Measurements from ENCODE around the gene NRG3. TPM values are rescaled to one million over a fixed set of nuclear protein-coding genes. Genes with fewer than 3 reads are reported as not detected.

NRG3 gene
- total and polyA plus RNA-seq, 2 donors (not counting 1 experiment from before 2014, with no cell fraction given) = 0.06 TPM; not detected in 1

DNA sequence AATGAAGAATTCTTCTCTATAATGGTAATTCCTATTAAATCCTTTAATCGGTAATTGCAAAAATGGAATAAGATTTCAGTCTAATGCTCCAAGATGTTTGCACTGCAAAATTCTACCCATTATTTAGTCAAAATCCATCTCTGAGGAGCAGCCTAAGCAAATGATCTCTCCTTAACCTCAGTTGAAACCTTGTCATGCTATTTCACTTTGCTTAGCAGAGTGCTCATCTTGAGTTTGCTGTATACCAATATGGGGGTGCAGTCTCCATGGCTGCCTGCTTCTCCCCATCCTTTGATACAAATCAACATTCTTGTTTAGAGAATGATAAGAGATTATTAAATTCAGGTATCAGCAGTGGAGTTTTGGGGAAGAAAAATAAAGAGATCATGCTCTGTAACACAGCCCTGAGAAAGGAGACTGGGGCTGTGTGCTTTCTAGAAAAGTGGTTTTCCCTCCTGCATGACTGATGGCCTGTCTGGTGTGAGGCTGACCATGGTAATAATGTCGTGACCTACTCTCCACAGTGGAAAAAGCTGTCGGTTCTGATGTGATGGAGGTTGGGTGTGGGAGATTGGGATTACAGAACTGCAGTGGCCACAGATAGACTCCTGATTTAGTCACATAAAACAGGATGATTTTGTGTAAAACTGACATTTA is 982.1 kb downstream of the NRG3 start:
- H3K27ac ChIP-seq (ENCODE audit: low read length in 2 of 2) = no peak overlapping the region
- H3K36me3 ChIP-seq (replicated peaks in 1 of 2; ENCODE audit: control extremely low read depth in 1 of 2, control insufficient read depth in 1 of 2, extremely low read depth in 1 of 2, insufficient read depth in 2 of 2, low read length in 1 of 2) = no peaks in the 10 kb centered on the region
- TF ChIP-seq, protein P1, sequence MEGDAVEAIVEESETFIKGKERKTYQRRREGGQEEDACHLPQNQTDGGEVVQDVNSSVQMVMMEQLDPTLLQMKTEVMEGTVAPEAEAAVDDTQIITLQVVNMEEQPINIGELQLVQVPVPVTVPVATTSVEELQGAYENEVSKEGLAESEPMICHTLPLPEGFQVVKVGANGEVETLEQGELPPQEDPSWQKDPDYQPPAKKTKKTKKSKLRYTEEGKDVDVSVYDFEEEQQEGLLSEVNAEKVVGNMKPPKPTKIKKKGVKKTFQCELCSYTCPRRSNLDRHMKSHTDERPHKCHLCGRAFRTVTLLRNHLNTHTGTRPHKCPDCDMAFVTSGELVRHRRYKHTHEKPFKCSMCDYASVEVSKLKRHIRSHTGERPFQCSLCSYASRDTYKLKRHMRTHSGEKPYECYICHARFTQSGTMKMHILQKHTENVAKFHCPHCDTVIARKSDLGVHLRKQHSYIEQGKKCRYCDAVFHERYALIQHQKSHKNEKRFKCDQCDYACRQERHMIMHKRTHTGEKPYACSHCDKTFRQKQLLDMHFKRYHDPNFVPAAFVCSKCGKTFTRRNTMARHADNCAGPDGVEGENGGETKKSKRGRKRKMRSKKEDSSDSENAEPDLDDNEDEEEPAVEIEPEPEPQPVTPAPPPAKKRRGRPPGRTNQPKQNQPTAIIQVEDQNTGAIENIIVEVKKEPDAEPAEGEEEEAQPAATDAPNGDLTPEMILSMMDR (IDR thresholded peaks at IDR 0.05) = no peak
- H3K4me3 ChIP-seq (ENCODE audit: control extremely low read depth in 1 of 5, extremely low read depth in 1 of 5, insufficient read depth in 1 of 5, low read depth in 2 of 5, low read length in 4 of 5) = no peak overlapping the region
- no peak for DNase-seq
- H3K4me1 Mint-ChIP-seq = no peaks in the 10 kb centered on the region
- H3K27me3 Mint-ChIP-seq = no peaks in the 10 kb centered on the region
- no peaks in the 10 kb centered on the region for H3K79me2 ChIP-seq (ENCODE audit: control insufficient read depth, insufficient read depth, low read length)
- no peaks in the 10 kb centered on the region for H3K4me1 ChIP-seq (ENCODE audit: control insufficient read depth in 2 of 2, insufficient read depth in 2 of 2, low read length in 2 of 2)
- ATAC-seq (ENCODE audit: low read depth) = no peak
- H3K27me3 ChIP-seq (replicated peaks in 1 of 4; ENCODE audit: control extremely low read depth in 1 of 4, control insufficient read depth in 3 of 4, insufficient read depth in 4 of 4, low read length in 3 of 4) = no peaks in the 10 kb centered on the region
- peaks cover 0 to 1% (median 0%) of the 10 kb centered on the region in 3 donors for H3K9me3 ChIP-seq (ENCODE audit: control extremely low read depth in 1 of 3, control insufficient read depth in 2 of 3, insufficient read depth in 1 of 3, low read length in 2 of 3)
- H3K9me3 Mint-ChIP-seq (ENCODE audit: insufficient read depth) = peaks cover 6% of the 10 kb centered on the region
- H3K4me3 Mint-ChIP-seq = no peak overlapping the region
- H3K27ac Mint-ChIP-seq = no peak overlapping the region
- WGBS (ENCODE audit: insufficient coverage) = no CpG with 5 or more reads among the region's 3 CpGs
- intact Hi-C loops (cut with micrococcal nuclease) = no loop called here
- CTCF ChIA-PET = no interaction called here
- no peak overlapping the region for H2AFZ ChIP-seq (ENCODE audit: insufficient read depth, low read depth, low read length, poor library complexity, severe bottlenecking)
- H4K20me1 ChIP-seq (ENCODE audit: control insufficient read depth, insufficient read depth, low read length, poor library complexity, severe bottlenecking) = no peaks in the 10 kb centered on the region
- H3K9ac ChIP-seq (ENCODE audit: low read length) = no peak overlapping the region
- no peak overlapping the region for H3K4me2 ChIP-seq (replicated peaks; ENCODE audit: low read depth, low read length, poor library complexity, severe bottlenecking)
- POLR2A ChIA-PET = no interaction called here

DNA sequence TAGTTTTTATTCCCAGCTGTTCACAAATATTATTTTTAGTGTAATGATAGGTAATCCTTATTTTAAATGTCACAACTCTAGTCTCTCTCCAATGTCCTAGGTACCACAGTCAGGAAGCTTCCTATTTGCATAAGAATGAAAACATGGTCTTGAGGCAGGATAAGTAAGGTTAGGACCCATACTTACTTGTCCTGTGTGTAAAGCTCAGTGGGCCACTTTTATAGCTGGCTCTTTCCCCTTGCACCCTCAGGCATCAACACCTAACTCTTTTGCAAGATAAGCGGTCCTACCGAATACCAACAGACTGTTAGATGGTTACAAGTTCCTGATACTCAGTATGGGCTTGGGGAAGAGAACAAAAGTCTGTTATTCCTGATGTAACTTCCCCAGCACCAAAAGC is 986.9 kb downstream of the NRG3 start:
- ChIA-PET CTCF (no interaction called here), POLR2A (no interaction called here)
- Histone ChIP-seq H3K27me3 (replicated peaks in 1 of 4; ENCODE audit: control extremely low read depth in 1 of 4, control insufficient read depth in 3 of 4, insufficient read depth in 4 of 4, low read length in 3 of 4) (no peaks in the 10 kb centered on the region), H2AFZ (ENCODE audit: insufficient read depth, low read depth, low read length, poor library complexity, severe bottlenecking) (no peak overlapping the region), H3K27ac (ENCODE audit: low read length in 2 of 2) (no peak overlapping the region), H3K9ac (ENCODE audit: low read length) (no peak overlapping the region), H4K20me1 (ENCODE audit: control insufficient read depth, insufficient read depth, low read length, poor library complexity, severe bottlenecking) (no peaks in the 10 kb centered on the region), H3K36me3 (replicated peaks in 1 of 2; ENCODE audit: control extremely low read depth in 1 of 2, control insufficient read depth in 1 of 2, extremely low read depth in 1 of 2, insufficient read depth in 2 of 2, low read length in 1 of 2) (no peaks in the 10 kb centered on the region), H3K9me3 (ENCODE audit: control extremely low read depth in 1 of 3, control insufficient read depth in 2 of 3, insufficient read depth in 1 of 3, low read length in 2 of 3) (no peaks in the 10 kb centered on the region), H3K79me2 (ENCODE audit: control insufficient read depth, insufficient read depth, low read length) (no peaks in the 10 kb centered on the region), H3K4me2 (replicated peaks; ENCODE audit: low read depth, low read length, poor library complexity, severe bottlenecking) (no peak overlapping the region), H3K4me3 (ENCODE audit: control extremely low read depth in 1 of 5, extremely low read depth in 1 of 5, insufficient read depth in 1 of 5, low read depth in 2 of 5, low read length in 4 of 5) (no peak overlapping the region), H3K4me1 (ENCODE audit: control insufficient read depth in 2 of 2, insufficient read depth in 2 of 2, low read length in 2 of 2) (no peaks in the 10 kb centered on the region)
- intact Hi-C loops (cut with micrococcal nuclease) = no loop called here
- ATAC-seq (ENCODE audit: low read depth) (no peak), DNase-seq (no peak)
- no CpG with 5 or more reads among the region's 2 CpGs for WGBS (ENCODE audit: insufficient coverage)
- TF ChIP-seq EZH2 (IDR thresholded peaks at IDR 0.05; ENCODE audit: borderline replicate concordance, insufficient read depth, low read depth, low read length, poor library complexity, severe bottlenecking) = no peak
- TF ChIP-seq, protein P1 (IDR thresholded peaks at IDR 0.05) = no peak
- Mint-ChIP-seq H3K4me1 (no peaks in the 10 kb centered on the region), H3K27ac (no peak overlapping the region), H3K9me3 (ENCODE audit: insufficient read depth) (peaks cover 5% of the 10 kb centered on the region), H3K27me3 (no peaks in the 10 kb centered on the region), H3K4me3 (no peak overlapping the region)
